HG03196 (cell line): ENCODE measurements around the gene TNNI3.
A peak's percentile ranks its signal among the peaks of the same experiment; 100 is the strongest.
"Not testable (repeated sequence)": the region's sequence is repeated elsewhere in the genome, so short reads cannot be mapped to it uniquely, and the experiment has no call there.

Source experiments
- ATAC-seq: cut with Tn5 transposase; IDR thresholded peaks from one replicate; pipeline ENCODE4 v1.9.1; 2021; ENCODE audit not compliant: unreplicated experiment

TNNI3 gene

GRCh38 chr19:55173186-55173713, 15.7 kb upstream of the TNNI3 start:
- no peak for ATAC-seq

DNA sequence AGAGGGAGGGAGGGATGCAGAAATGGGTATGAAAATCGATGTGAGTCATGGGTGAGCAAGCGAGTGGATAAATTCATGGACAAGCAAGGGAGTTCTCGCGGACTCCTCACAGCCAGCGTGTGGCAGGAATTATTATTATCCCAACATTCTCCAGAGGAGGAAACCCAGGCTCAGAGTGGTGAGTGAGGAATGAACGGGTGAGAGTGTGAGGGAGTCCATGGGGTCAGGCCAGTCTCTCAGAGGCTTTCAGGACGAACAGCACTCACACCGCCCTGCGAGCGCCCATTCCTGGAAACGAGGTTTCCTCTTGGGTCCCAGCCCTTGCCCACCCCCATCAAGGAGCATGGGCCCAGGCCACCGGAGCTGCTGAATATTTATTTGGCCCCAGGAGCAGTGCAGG, 15.2 kb upstream of the TNNI3 start:
- ATAC-seq, result no peak

GRCh38 chr19:55172318-55172717, 14.8 kb upstream of the TNNI3 start:
- not testable (repeated sequence) for ATAC-seq

DNA sequence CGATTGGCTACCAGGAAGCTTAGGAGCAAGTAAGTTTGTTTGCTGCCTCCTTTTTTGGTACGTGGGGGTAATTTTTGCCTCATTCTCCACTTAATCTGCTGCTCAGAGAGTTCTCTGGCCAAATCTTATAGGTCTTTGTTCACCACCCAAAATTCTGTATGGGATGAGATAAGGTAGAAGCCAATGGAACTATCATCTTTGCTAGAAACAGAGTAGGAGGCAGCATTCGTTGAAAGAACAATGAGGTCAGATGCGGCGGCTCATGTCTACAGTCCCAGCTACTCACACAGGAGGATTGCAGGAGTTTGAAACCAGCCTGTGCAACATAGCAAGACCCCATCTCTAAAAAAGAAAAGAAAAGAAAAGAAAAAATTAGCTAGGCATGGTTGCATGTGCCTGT, 13.9 kb upstream of the TNNI3 start:
- ATAC-seq, result no peak

DNA sequence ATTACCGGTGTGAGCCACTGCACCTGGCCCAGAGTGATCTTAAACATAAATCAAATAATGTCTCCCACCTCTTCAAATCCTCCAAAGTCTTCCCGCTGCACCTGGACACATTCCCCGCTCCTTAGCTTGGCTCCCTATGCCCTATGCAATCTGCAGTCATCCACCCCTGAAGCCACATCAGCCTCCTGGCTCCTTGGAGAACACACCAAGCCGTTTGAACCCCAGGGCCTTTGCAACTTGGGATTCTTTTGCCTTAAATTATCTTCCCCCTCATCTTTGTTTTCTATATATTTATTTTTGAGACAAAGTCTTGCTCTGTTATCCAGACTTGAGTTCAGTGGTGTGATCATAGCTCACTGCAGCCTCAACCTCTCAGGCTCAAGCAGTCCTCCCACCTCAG, 11.6 kb upstream of the TNNI3 start:
- ATAC-seq, result no peak

DNA sequence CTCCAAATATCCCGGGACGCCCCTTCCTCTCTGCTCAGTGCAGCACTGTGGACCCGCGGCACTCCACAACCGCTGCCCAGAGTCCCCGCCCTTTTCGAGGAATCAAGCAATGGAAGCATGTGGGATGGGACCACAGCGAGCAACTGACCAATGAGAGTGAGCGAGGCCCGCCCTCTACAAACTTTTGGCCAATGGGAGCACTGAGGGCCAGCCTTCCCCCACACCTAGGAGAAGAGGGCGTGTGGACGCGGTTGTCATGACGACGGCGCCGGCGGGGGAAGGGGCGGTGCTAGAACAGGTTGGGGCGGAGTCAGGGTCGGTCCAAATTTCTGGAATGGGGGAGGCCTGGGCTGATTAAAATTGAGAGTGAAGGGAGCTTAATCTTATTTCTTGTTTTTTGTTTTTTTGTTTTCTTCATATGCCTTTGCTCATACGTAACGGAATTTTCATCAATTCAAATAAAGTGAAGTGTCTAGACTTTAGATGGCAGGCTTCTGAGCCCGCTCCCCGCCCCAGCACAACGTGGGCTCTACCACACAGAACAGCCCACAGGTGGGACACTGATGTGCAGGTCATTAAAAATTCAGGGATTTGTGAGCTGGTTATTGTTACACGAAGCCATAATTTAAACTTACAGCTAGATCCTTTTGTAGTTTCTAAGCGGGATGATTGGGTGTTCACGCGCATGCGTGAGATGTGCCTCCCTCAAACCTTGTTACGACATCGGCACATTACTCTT, 9.2 kb upstream of the TNNI3 start, which contains the start of gene DNAAF3:
Gene DNAAF3, minus strand, starts transcription at position 84 of the 739 bp plus-strand sequence. CDS start 200 bp downstream, outside the sequence.
- peak; percentile 91 for ATAC-seq

DNA sequence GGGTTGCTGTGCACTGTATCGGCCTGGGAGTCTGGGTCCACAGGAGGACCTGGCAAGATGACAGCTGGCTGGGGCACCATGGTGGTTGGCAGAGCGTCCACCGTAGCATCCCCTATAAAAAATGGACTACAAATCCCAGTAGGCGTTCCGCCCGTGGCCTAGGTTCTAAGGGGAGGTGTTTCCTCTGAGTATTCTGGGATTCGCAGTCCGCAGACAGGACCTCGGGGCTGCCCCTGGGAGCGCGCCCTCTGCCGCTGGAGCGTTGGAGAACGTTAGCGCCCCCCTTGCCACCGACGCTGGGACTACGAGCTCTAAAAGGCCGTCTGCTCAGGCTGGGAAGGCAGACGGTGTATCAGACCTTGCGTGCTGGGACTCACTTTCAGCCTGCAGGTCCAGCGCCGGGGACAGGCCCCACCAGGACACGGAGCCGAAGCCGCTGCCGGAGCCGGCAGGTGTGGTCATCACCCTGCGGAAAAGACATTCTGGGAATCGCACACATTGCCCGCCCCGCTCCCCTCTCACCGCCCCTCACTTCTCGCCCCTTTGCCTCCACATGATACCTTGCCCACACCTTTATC, 8.5 kb upstream of the TNNI3 start:
- peak; percentile 27 for ATAC-seq

- ATAC-seq, result no peak
These were observed 4.2 kb upstream of the TNNI3 start for GRCh38 chr19:55161571-55162322.

- no peak for ATAC-seq
These were observed 3.4 kb upstream of the TNNI3 start for GRCh38 chr19:55160986-55161365.

DNA sequence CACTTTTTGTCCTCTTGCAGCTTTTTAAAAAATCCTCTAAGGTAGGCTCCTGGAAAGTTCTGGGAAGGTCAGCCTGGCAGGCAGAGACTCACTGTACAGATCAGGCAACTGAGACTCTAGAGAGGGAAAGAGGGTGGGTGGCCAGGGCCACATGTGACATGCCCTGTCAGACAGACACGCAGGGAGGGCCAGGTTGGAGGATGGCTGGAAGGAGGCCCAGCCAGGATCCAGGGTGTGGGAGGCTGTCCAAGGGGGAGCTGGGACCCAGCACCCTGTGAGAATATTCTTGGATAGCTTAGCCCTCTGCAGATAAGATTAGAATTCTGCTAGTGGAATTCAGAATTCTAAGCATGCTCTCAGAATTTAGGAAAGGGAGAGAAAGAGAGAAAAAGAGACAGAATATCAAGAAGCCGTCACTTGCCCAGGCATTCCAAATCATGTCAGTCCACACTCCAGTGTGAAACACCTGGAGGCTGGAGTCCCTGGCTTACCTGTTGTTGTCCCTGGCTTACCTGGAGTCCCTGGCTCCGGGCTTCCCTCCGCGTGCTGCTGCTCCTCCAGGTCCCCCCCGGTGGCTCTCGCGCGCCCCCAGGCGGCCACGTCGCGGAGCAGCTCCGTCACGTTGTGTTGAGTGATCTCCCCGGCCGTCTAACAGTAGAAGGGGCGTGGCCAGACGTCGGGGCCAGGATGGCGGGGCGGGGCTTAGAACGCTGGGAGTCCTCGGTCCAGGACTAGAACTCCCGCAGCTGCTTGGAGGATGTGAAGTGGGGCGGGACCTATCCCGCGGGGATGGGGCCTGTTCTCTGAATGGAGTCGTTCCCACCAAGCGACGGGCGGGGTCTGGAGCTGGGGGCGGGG, 2.8 kb upstream of the TNNI3 start:
- peak; percentile 72 for ATAC-seq

DNA sequence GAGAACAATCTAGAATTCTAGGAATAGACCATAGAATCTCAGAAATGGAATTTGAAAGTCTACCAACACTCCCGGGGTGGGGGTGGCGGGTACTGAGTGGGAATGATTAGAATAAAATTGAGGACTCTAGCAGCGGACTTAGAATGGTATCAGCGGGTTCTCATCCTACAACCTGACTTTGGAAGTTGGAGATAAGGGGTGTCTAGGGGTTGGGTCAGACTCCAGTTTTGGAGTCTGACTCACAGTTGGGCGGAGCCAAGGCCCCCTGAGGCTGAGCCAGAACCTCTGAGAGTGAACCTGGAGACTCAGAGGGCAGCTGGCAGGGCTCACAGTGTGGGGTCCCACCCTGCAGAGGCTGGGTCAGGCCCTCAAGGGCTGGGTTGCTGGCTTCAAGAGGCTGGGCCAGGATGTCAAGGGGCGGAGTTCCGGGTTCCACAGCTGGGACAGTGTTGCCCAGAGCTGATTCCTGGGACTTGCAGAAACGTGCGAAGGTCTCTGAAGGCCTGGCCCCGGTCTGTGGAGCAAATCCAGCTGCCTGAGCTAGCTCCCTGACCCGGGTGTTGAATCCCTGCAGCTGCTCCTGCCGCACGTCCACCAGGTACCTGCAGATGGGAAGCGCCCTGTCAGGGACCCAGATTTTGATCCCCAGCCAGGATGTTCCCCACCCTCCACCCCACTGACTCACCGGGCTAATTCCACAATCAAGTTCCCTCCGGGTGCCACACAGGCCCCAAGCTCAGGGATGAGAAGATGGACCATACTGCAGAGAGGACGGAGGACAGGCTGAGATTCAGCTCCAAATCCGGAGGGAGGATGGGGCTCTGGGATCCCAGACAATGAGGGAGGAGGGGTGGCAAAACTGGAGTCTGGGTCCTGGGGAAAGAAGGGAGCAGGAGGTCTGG, 1.6 kb upstream of the TNNI3 start:
- no peak for ATAC-seq

- no peak for ATAC-seq
These were observed 891 bp upstream of the TNNI3 start for GRCh38 chr19:55158423-55158822.

DNA sequence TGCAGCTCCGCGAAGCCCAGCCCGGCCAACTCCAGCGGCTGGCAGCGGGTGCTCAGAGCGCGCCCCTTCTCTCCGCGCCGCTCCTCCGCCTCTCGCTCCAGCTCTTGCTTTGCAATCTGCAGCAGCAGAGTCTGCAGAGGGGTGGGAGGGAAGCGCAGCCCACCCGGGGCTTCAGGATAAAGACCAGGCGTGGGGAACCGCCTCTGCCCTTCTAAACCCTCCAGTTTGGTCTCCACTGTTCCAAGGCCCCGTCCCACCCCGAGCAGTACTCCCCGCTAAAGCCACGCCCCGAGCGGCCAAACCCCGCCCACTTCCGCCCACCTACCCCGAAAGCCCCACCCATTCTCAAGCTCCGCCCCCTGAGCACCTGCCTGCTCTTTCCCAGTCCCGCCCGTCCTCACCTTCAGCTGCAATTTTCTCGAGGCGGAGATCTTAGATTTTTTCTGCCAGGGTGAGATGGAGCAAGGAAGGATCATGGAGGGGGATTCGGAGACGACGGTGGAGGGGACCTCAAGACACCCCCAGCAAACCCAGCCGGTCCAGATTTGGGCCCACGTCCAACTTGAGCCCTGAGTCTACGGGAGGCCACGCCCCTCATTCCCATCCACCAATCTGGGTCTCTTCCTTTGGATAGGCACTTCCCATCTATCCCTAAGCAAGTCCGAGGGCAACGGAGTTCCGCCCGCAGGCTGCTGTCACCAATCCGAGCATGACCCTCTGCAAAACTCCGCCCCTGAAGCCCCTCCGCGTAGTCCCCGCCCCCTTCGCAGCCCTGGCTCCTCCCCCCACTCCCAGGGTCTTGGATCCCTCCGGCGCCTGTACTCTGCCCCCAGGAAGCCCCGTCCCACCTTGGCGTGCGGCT, 1.1 kb downstream of the TNNI3 start:
- no peak for ATAC-seq

GRCh38 chr19:55155784-55156183, 1.7 kb downstream of the TNNI3 start:
- ATAC-seq, result not testable (repeated sequence)

DNA sequence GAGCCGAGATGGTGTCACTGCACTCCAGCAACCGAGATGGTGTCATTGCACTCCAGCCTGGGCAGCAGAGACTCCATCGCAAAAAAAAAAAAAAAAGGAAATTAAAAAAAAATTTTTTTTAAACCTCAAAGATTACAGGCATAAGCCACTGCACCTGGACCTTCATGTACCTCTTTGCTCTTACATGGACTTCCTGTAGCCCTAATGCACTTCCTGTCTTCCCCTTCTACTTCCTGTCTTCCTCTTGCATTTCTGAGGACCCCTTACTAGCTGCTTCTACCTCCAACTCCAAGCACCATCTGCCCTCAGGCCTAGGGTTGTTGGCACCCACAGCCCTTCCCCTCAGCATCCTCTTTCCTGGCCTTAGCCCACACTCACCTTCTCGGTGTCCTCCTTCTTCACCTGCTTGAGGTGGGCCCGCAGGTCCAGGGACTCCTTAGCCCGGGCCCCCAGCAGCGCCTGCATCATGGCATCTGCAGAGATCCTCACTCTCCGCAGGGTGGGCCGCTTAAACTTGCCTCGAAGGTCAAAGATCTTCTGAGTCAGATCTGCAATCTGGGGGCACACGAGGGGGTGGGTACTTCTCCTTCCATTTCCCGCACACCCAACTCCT, 3.8 kb downstream of the TNNI3 start:
- no peak for ATAC-seq

DNA sequence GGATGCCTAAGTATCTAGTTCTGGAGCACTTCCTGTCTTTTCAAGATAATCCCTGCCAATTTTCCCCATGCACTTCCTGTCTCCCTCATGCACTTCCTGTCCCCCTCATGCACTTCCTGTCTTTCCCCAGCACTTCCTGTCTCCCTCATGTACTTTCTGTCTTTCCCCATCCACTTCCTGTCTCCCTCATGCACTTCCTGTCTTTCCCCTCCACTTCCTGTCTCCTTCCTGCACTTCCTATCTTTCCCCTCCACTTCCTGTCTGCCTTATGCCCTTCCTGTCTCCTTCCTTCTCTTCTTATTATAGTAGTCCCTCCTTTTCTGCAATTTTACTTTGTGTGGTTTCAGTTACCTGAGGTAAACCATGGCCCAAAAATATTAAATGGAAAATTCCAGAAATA, 5.5 kb downstream of the TNNI3 start:
- no peak for ATAC-seq

DNA sequence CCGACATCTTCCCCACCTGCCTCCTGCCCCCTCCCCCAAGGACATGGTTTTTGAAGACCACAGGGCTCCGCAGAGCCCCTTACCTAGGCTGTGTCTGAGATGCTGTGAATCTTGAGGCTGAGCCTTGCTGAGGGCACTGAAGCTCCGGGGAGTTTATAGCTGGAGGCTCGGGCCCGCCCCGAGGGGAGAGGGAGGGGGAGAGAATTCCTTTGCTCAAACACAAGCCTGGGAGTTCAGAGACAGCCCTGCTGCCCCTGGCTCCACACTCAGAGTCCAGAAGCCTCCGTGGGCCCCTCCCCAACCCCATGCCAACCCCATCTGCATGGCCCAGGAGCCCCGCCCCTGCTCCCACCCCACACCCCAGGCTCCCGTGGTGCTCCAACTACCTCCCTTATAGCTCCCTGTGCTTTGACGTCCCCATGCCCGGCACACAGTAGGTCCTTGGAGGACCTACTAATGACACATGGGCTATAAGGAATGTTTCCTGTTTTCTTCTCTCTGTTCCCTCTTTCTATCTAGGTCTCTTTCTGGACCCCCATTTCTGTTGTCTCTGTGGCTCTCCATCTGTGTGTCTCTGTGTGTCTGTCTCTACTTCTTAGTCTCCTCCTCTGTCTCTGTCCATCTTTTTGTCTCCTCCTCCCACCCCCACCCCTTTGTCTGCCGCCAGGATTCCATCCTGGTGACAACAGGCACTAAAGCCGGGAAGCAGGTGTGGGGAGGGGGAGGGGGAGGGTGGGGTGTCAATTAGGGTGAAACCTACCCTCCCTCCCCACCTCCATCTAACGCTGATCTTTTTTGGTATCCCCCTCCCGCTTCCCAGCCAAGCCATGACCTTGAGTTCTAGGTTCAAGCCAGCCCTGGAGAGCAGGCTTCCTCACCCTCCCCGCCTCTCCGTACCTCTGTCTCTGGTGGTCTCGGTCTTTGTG, 8.2 kb downstream of the TNNI3 start, which contains the start of gene TNNT1:
Gene TNNT1, minus strand, starts transcription at position 129 of the 926 bp plus-strand sequence. CDS start 2,049 bp downstream, outside the sequence.
- ATAC-seq, result no peak
